GM21737 (cell line): Measurements from ENCODE around the gene EPM2A.
"Not testable (repeated sequence)": the region's sequence is repeated elsewhere in the genome, so short reads cannot be mapped to it uniquely, and the experiment has no call there.

Experiments
- ATAC-seq: cut with Tn5 transposase; IDR thresholded peaks from one replicate; pipeline ENCODE4 v1.9.1; 2021; ENCODE audit warnings: mild to moderate bottlenecking, moderate library complexity; ENCODE audit not compliant: unreplicated experiment

Gene EPM2A

DNA sequence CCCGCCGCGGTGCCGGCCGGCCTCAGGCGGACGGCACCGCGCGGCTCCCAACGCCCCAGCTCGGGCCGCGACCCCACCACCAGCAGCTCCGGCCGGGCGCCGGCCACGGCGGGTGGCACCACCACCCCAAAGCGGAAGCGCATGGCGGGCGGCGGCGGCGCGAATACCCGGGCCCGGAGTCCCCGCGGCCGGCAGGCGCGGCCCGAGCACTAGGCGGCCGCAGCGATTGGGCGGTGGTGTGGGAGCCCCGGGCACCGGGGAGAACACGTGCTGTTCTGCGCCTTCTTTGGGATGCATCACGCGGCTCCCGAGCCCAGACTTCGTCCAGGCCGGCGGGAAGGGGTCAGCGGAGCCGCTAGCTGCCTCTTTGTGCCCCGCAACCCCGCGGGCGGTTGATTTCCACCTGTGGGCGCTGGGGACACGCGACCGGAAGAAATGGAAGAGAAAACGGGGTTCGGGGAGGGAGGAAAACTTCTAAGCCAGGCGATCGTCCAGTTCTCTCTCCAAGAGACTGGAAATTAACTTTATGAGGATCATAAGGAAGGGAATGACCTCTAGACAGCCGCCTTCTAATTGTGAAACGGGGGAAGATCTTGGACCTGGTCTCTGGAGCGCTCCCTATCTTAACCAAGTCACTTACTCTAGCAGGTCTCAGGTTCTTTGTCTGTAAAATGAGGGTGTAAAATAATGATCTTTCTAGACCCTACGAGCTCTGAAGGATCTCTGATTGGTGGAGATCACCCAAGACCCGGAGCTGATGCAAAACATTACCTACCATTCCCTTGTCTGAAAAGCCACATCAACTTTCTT is at the start of gene EPM2A:
Gene EPM2A (minus strand): TSS at position 165 of the 810 bp plus-strand sequence. CDS start 22 bp downstream, at position 143.
- ATAC-seq = peak; percentile 64

DNA sequence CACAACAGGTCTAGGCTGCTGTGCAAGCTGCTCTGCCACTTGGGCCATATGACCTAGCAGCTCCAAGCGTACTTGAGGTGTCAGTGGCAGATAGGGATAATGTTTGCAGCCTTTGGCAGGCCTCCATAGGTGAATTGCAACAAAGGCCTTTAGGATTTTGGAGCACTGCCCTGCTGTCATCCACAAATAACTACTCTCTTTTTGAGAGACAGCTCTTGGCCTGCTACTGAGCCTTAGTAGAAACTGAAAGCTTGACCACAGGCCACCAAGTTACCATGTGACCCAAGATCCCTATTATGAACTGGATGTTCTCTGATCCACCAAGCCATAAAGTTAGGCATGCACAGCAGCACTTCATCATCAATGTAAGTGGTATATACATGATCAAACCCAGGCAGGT is 49.4 kb upstream of the EPM2A start:
- ATAC-seq = peak; percentile 81

- ATAC-seq = no peak
These were observed 48.5 kb upstream of the EPM2A start for GRCh38 chr6:145783796-145784195.

DNA sequence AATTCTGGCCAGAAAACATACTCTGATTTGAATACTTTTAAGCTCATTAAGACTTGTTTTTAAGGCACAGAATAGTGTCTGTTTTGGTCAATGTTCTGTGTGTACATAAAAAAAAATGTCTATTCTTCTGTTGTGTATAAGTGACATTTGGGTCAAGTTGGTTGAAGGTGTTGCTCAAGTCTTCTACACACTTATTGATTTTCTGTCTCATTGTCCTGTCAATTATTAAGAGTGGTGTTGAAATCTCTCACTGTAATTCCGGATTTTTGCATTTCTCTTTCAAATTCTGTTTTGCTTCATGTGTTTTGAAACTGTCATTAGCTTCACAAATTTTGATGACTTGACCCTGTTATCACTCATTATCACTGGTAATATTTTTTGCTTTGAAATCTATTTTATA is 37.5 kb upstream of the EPM2A start:
- no peak for ATAC-seq

GRCh38 chr6:145765449-145765848 is 30.1 kb upstream of the EPM2A start:
- ATAC-seq = no peak

GRCh38 chr6:145763742-145764141 is 28.4 kb upstream of the EPM2A start:
- ATAC-seq = no peak

DNA sequence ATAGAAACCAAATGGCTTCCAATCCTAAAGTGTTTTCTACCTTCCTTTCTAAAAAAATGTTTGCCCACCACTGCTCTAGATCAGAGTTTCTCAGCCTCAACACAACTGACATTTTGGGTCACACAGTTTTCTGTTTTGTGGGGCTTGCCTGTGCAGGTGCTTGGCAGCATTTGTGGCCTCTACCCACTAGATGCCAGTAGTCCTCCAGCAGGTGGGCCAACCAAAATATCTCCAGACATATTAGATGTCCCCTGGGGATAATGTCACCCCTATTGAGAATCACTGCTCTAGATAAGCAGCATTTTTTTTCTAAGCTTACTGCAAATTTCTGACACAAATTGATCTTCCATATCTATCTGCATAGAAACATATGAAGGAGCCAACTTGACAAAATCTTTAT is 26.3 kb upstream of the EPM2A start:
- ATAC-seq = no peak

GRCh38 chr6:145758113-145758512 is 22.8 kb upstream of the EPM2A start:
- ATAC-seq = no peak

DNA sequence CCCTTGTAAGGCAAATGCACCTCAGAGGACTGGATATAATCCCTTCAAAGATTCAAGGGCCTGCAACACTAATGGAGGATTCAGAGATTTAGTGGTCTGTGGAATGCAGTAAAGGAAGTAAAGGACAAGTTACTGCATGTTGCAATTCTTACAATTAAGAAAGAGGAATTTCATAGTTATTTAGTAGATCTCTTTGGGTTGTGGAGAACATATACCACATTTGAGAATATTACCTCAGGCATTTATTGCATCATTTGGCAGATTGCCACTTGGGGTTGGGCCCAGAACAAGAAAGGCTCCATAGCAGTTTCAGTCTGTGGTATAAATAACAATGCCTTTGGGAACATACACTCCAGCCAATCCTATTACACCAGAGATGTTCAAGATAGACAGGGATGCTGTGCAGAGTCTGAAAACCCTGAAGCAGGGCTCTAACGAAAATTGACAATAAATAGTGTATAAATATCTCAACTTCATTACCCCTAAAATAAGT is 20.9 kb upstream of the EPM2A start:
- ATAC-seq = no peak

DNA sequence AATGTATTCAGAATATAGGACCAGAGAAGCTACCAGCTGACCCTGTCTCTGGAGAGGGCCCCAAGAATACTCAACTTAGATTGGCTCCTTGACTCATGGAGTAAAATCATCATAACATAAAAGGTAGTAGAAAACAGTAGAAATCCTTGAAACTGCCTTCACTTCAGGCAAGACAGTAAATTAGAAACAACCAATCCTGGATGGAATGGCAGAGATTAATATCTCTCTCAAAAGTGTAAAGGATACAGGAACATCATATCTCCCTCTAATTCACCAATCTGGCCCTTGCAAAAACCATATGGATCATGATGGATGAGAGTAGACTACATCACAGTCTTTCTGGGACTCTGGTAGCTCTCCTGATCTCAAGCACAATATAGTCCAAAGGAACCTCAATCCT is 20.4 kb upstream of the EPM2A start:
- no peak for ATAC-seq

DNA sequence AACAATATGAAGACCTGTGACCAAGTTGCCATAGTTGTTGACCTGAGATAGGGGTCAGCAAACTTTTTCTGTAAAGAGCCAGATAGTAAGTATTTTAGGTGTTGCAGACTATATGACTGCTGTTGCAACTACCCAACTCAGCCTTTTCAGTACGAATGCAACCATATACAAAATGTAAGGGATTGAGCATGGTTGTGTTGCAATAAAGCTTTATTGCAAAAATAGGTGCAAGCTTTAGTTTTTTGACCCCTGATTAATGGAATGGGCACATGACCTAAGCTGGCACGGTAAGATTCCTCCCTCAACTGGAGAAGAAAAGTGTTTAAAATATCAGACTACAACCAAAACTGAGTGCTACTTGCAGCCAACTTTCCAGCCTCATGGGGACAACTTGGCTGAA is 17.3 kb upstream of the EPM2A start:
- ATAC-seq = no peak

- ATAC-seq = no peak
These were observed 14.3 kb upstream of the EPM2A start for GRCh38 chr6:145749632-145750031.

DNA sequence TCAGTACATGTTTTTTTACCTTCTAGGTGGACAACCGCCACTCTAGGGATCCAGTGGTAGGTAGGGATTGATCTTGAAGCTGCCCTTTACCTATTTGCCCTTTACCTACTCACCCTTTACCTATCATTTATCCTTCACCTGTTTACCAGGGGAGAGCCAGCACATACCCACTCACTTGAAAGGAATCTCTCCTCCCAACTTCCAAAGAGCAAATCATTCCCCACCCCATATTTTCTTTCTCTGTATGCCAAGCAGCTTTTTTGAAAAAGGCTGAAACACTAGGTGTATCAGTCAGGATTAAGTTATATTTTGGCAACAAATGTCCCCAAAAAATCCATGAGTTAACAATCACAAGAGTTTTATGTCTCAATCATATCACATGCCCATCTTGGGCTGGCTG is 10.5 kb upstream of the EPM2A start:
- ATAC-seq = no peak

DNA sequence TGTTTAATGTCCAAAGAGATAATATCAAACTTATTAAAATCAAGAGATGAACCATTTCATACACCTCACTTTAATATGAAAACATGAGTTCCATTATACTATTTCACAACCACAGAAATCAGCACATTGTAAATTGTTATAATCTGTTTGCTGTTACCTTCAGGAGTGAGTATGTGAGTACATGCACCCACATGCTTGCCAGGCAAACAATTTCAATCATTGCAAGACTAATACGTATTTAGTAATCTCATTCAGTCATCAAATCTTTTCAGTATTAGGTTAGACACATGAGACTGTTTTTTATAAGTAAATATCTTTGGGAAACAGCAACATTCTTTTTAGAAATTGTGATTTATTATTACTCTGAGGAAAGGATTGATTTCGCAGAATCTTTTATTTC is 9.3 kb upstream of the EPM2A start:
- no peak for ATAC-seq

GRCh38 chr6:145743332-145743731 is 8.0 kb upstream of the EPM2A start:
- ATAC-seq = no peak

GRCh38 chr6:145742472-145742871 is 7.2 kb upstream of the EPM2A start:
- not testable (repeated sequence) for ATAC-seq

GRCh38 chr6:145739685-145740084 is 4.4 kb upstream of the EPM2A start:
- not testable (repeated sequence) for ATAC-seq

GRCh38 chr6:145738265-145738664 is 2.9 kb upstream of the EPM2A start:
- ATAC-seq = no peak

GRCh38 chr6:145736661-145737144 is 1.4 kb upstream of the EPM2A start:
- ATAC-seq = no peak

DNA sequence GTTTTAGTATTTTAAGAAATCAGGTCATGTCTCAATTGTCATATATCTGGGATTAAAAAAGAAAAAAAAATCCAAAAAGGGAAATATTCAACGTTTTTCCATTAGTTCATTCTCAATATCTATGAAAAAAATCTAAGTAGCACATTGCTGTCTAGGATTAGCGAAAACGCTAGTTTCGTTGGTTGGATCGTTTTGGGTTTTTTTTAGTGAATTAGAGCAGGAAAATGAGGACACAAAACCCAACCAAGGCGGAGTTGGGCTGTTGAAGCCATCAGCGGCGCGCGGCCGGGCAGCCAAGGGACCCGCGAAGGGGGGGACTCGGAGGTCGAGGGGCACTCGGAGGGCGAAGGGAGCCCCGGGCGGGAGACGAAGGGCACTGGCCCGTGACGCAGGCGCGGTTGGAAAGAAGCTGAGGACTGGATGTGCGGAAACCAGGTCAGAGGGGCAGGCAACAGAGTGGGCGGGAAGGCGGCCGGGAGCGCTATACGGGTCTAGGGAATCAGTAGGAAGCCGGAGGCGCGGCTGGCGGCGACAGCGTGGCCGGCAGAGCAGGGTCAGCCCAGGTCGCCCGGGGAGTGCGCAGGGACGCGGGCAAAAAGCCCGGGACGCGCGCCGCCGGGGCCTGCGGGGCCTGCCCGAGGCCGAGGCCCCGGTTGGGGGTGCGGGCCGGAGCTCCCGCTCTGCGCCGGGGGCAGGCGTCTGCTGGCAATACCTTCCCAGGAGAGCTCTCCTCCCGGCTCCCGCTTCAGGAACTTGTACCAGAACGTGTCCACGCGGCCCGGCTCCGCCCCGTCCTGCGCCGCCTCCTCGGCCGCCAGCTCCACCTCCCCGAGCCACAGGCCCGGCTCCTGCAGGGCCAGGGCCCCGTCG is 599 bp downstream of the EPM2A start:
- peak; percentile 75 for ATAC-seq

DNA sequence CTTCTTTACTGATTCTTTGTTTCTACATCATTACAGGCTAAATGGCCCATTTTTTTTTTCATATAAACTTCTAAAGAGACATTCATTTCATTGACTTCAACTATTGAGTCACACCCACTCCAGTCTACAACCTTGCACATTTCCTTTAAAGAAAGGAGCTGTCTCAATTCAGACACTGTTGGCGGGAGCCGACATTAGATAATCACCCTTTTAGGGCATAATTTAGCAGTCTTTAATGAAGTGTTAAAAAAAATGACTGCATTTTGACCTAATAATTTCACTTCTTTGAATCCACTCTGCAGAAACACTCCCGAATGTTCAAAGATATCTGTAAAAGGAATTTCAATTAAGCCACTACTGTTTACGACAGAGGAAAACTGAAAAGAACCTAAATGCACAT is 1.5 kb downstream of the EPM2A start:
- no peak for ATAC-seq

DNA sequence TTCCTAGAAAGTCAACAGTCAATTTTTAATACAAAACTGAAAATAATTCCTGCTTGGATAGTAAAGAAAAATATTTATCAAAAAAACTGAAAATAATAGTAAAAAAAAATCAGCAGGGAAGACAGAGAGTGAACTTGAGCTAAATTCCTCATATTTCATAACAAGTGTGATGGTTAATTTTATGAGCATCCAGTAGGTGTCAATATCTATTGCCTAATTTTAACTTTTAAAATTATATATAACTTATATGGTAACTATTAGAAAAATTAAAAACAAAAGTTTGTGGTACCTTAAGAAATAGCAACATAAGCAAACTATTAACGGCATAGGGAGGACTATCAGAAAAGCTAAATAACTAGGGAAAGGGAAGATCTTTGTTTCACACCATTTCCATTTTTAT is 2.1 kb downstream of the EPM2A start:
- ATAC-seq = no peak
